Adipocyte (in vitro differentiated cells): ENCODE data around the gene GPD1L.
A peak's percentile ranks its signal among the peaks of the same experiment; 100 is the strongest.

Experiments used
- DNase-seq: peaks from one replicate; pipeline ENCODE4 v3.0.0-alpha.2; 2015; ENCODE audit warnings: low read depth
- H3K27me3 ChIP-seq: replicated peaks from 2 replicates; pipeline ENCODE4 v1.7.0; 2013; ENCODE audit warnings: mild to moderate bottlenecking, low read length, moderate library complexity; ENCODE audit not compliant: control insufficient read depth, insufficient read depth
- H3K36me3 ChIP-seq: 2 replicates; pipeline ENCODE4 v1.7.0; 2013; ENCODE audit warnings: low read length, mild to moderate bottlenecking, moderate library complexity; ENCODE audit not compliant: control insufficient read depth, insufficient read depth, severe bottlenecking
- H3K4me1 ChIP-seq: 2 replicates; pipeline ENCODE4 v1.7.0; 2013; ENCODE audit warnings: mild to moderate bottlenecking, low read length, moderate library complexity; ENCODE audit not compliant: control insufficient read depth, insufficient read depth
- H3K4me3 ChIP-seq: 2 replicates; pipeline ENCODE4 v1.7.0; 2013; ENCODE audit warnings: mild to moderate bottlenecking, low read length, moderate library complexity
- H3K9ac ChIP-seq: 2 replicates; pipeline ENCODE4 v1.7.0; 2013; ENCODE audit warnings: mild to moderate bottlenecking, low read length, moderate library complexity
- H3K9me3 ChIP-seq: 2 replicates; pipeline ENCODE4 v1.7.0; 2013; ENCODE audit warnings: mild to moderate bottlenecking, low read length, moderate library complexity; ENCODE audit not compliant: control insufficient read depth

Gene GPD1L

DNA sequence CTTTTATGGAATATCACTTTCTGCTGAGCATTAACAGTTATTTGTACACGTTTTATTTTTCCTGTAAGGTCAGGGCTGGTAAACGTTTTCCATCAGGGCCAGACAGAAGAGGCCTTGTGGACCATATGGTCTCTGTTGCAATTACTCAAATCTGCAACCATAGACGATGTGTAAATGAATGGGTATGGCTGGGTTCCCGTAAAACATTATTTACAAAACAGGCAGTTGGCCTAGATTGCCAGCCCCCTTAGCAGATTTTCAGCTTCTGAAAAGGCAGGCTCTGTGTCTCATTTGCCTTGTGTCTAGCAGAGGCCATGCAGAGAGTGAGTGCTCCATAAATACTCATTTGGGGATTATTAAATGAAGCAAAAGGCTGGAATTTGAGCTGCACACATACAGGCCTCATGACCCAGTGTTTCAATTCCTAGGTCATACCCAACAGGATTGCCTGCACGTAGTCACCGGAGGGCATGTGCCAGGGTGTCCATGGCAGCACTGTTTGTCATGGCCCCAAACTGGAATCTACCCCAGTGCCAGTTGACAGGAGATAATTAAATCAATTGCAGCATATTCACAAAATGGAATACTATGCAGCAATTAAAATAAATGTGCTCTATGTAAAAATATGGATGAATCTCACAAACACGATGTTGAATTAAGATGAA lies 51.3 kb downstream of the GPD1L start:
- Histone ChIP-seq H3K36me3 (peaks cover 40% of the 10 kb centered on the region), H3K4me3 (no peak overlapping the region), H3K4me1 (no peaks in the 10 kb centered on the region), H3K9me3 (no peaks in the 10 kb centered on the region), H3K9ac (no peak overlapping the region), H3K27me3 (no peaks in the 10 kb centered on the region)
- DNase-seq = no peak

DNA sequence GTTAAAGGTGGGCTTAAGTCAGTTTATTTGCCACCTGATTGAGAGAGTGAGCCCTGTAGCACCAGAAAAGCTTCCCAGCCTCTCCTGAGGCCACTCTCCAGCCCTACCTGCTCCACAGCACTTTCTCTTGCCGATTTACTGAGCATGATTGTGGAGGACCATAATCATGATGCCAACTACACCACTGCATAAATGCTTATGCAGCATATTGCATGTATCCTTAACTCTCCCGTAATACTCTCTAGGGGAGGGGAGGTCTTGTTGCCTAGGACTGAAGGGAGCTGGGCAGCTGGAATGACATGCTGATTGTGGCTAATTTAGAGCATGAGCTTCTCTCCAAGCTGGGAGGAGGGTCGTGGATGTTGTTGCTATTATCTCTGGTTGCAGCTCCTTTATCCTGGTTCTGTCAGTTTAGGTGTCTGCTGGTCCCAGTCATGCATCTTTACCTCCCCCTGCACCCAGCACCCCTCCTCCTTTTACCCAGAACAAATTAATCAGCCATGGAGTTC lies 54.3 kb downstream of the GPD1L start:
- no peaks in the 10 kb centered on the region for H3K9me3 ChIP-seq
- no peaks in the 10 kb centered on the region for H3K4me1 ChIP-seq
- H3K4me3 ChIP-seq = no peak overlapping the region
- DNase-seq = no peak
- no peak overlapping the region for H3K9ac ChIP-seq
- H3K36me3 ChIP-seq = peaks cover 44% of the 10 kb centered on the region
- no peaks in the 10 kb centered on the region for H3K27me3 ChIP-seq

DNA sequence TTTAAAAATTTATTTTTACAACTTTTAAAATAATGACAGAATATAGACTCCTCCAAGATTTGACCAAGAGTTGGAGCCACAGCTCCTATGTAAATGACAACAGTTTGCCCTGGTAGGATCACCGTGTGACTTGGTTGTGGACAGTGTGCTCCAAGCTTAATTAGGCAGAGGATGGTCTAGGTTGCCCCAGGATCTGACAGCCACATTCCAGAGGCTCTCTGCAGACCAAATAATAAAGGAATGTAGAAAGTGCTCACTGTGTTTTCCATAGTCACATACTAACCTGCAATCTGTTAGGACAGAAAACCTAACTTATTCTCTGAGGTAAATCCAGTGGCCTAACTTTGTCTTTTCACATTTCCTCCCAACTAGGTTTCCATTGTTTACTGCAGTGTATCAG lies 59.0 kb downstream of the GPD1L start:
- DNase-seq = no peak
- H3K4me3 ChIP-seq = no peak overlapping the region
- H3K9me3 ChIP-seq = no peaks in the 10 kb centered on the region
- peaks cover 58% of the 10 kb centered on the region for H3K36me3 ChIP-seq
- H3K9ac ChIP-seq = no peak overlapping the region
- no peaks in the 10 kb centered on the region for H3K27me3 ChIP-seq
- no peaks in the 10 kb centered on the region for H3K4me1 ChIP-seq

DNA sequence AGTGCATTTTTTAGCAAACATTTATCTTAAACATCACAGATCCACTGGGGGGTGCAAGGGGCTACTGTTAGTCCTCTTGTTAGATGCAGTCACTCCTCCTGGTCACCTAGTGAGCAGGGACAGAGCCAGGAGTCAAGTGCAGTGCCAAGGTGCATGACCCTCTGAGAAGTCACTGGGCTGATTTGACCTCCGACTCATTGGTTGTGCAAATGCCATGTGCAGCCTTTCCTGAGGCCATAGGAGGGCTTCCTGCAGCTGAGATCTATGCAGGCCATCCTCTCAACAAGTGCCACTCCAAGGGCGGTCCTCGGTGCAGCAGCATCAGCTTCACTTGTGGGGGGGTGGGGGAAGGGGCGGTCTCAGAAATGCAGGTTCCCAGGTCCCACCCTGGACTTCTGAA lies 60.2 kb downstream of the GPD1L start:
- no peak overlapping the region for H3K4me3 ChIP-seq
- H3K4me1 ChIP-seq = no peaks in the 10 kb centered on the region
- H3K9ac ChIP-seq = no peak overlapping the region
- peaks cover 51% of the 10 kb centered on the region for H3K36me3 ChIP-seq
- H3K27me3 ChIP-seq = no peaks in the 10 kb centered on the region
- DNase-seq = no peak
- H3K9me3 ChIP-seq = peaks cover 11% of the 10 kb centered on the region

DNA sequence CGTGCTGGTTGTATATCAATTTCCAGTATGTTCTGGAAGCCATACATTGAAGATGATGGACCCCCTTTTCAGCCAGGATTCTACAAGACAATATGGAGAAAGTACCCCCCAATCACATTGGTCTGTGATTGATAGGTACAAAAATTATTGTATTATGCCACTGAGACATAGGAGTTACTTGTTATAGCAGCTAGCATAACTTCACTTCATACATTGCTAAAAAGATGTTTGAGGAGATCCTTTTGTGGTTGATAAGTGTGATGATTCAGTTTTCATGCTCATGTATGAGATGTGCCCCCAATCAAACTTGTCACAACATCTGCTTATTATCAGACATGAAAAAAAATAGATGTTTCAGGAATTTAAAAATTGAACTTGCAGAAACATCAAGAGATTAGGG lies 66.0 kb downstream of the GPD1L start:
- H3K4me1 ChIP-seq = peaks cover under 1% of the 10 kb centered on the region
- H3K9me3 ChIP-seq = peaks cover 14% of the 10 kb centered on the region
- no peaks in the 10 kb centered on the region for H3K27me3 ChIP-seq
- H3K9ac ChIP-seq = no peak overlapping the region
- no peak for DNase-seq
- no peak overlapping the region for H3K4me3 ChIP-seq
- H3K36me3 ChIP-seq = peaks cover 14% of the 10 kb centered on the region

DNA sequence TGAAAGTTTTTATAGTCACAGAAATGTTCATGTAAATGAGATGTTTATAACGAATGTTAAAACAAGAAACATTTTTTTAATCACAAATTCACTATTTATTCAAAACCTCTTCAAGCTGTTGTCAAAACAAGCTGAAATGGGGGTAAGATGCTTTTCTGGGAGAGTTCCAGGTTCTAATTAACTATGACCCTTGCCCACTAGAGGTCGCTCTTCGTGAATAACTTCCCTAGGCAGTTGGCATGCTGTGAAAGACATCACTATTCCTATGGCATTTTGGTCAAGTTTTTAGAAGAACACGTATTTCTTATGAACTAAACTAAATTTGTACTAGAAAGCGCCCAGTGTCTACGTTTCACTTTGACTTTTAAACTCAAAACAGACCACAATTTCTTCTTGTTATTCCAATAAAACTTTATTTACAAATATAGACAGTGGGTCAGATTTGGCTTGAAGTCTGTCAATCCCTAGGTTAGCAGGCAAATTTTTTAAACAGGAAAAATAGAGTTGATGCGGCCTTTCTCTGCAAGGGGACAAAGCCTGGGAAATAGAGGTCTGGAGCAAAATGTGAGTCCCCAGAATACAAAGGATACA lies 69.3 kb downstream of the GPD1L start:
- H3K9me3 ChIP-seq = peaks cover 12% of the 10 kb centered on the region
- no peaks in the 10 kb centered on the region for H3K27me3 ChIP-seq
- no peak overlapping the region for H3K9ac ChIP-seq
- H3K4me1 ChIP-seq = peaks cover 4% of the 10 kb centered on the region
- peak; percentile 88 for DNase-seq
- no peaks in the 10 kb centered on the region for H3K36me3 ChIP-seq
- no peak overlapping the region for H3K4me3 ChIP-seq

DNA sequence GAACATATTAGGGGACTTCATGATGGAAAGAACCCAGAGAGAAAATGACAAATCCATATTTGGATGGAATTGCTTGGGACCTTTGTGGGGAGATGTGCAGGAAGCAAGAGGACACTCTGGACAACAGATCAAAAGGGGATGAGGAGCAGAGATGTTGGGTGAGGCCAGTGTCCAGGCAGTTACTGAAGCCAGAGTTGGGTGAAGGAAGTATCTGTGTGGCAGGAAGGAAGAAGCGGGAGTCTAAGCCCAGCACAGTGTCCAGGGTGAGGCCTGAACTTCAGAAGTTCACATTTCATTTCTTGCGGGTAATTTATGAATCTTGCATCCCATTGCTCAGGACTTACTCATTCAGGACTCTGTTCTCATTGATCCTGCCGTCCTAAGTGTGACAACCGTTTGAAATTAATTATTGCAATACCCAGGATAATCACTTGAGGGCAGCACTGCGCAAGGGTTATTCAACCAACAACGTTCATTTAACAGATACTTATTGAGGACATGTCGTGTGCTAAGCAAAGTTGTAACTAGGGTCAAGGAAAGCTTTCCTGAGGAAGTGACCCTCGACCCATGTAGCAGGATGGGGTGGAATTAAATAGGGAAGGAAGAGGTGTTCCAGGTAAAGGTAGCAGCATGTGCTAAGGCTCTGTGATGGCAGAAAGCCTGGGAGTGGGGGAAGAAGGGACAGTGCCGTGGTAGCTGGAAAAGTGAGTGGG lies 70.7 kb downstream of the GPD1L start:
- H3K36me3 ChIP-seq = no peaks in the 10 kb centered on the region
- H3K9ac ChIP-seq = no peak overlapping the region
- DNase-seq = peak; percentile 83

DNA sequence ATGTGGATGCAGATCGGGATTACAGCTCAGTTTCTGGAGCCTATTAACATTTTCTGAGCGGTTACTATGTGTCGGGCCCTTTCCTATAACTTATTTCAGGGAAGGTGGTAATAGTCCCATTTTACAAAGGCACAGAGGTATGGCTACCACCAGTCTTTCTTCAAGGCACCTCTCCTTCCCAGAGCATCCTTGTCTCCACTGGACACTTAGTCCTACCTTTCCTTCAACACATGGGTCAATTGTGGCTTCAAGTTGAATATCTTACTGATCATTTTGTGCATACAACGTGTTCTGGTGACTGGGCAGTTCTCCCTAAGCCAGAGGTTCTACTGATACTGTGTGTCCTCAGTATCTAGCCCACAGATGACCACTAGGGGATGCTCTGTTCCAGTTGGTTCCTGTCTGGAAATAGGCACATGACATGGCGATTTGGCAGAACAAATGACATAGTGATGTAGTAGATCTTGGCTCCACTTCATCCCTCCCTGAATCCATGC lies 71.3 kb downstream of the GPD1L start:
- no peak overlapping the region for H3K4me3 ChIP-seq
- H3K9me3 ChIP-seq = no peaks in the 10 kb centered on the region
- peak; percentile 80 for DNase-seq
- no peaks in the 10 kb centered on the region for H3K36me3 ChIP-seq
- peaks cover 4% of the 10 kb centered on the region for H3K4me1 ChIP-seq
- no peaks in the 10 kb centered on the region for H3K27me3 ChIP-seq
- H3K9ac ChIP-seq = no peak overlapping the region

More for the DNA sequence above, 70.7 kb downstream of the GPD1L start:
- no peaks in the 10 kb centered on the region for H3K27me3 ChIP-seq
- no peaks in the 10 kb centered on the region for H3K9me3 ChIP-seq
- H3K4me3 ChIP-seq = no peak overlapping the region
- peaks cover 4% of the 10 kb centered on the region for H3K4me1 ChIP-seq

DNA sequence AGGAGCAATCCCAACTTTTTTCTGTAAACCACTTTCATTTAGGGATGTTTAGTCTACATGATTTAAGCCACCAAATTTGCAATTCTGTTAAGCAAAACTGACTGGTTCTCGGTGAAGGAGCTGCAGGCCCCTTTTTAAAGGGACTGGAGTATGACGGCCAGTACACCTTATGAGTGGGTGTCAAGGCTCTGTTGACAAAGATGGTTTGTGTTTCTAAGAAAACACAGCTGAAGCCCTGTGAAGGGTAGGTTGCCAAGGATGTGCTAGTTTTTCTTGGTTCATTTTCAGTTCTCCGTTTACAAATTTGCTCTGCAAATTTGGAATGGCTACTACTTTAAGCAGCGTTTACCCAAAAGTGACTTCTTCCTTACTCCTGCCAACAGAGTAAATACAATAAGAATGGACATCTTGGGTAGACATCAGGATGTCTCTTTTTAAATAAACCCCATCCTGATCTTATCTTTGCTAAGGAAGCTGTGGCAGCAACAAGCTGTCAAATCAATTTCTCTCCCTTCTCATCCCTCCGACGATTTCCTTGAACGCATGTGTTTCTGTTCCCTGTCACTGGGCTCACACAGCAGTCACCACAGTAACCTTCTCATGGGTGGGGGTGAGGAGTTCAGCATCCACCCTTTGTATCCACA lies 73.8 kb downstream of the GPD1L start:
- no peak for DNase-seq
- H3K9me3 ChIP-seq = no peaks in the 10 kb centered on the region
- H3K27me3 ChIP-seq = no peaks in the 10 kb centered on the region
- peaks cover 4% of the 10 kb centered on the region for H3K4me1 ChIP-seq
- H3K9ac ChIP-seq = no peak overlapping the region
- no peak overlapping the region for H3K4me3 ChIP-seq
- no peaks in the 10 kb centered on the region for H3K36me3 ChIP-seq

DNA sequence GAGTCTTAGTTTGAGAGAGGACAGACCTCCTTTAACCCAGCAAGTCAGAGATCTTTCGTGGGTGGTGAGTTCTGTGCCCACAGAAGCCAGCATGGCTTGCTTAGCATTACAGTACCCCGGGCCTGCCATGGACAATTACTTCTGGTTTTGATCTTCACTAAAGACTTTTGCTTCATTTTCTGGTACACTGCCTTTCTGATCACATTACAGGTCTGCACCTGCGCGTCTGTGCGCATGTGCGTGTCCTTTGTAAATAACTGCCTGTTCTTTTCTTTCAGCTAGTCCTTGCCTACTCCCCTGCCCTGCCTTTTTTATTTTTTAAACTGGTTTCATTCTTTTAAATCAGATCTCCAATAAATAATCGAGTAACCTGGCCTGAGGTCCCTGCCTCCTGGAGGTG lies 74.9 kb downstream of the GPD1L start:
- Histone ChIP-seq H3K27me3 (no peaks in the 10 kb centered on the region), H3K4me1 (peaks cover 4% of the 10 kb centered on the region), H3K36me3 (no peaks in the 10 kb centered on the region), H3K9ac (no peak overlapping the region), H3K4me3 (no peak overlapping the region), H3K9me3 (no peaks in the 10 kb centered on the region)
- DNase-seq = no peak

DNA sequence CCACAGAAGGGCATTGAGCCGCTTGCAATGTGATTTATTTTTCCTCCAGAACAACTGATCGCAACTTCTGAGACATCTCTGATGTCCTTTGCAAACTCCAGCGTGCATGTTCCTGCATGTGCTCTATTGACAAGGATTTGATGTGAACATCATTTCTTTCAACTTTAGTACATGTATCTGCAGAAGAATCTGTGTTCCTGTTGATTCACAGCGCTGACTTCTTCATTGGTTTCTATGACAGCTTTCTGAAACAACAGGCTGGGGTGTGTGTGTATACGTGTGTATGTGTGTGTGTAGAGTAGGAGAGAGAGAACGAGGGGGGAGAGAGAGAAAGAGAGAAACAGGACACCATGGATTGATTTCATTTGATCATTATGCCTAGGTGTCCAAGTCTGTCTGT lies 75.4 kb downstream of the GPD1L start:
- Histone ChIP-seq H3K4me1 (peaks cover 4% of the 10 kb centered on the region), H3K36me3 (no peaks in the 10 kb centered on the region), H3K9me3 (no peaks in the 10 kb centered on the region), H3K27me3 (no peaks in the 10 kb centered on the region), H3K9ac (no peak overlapping the region), H3K4me3 (no peak overlapping the region)
- DNase-seq = no peak
